ENCODE results near the gene HLA-DPB1.
"Not testable (repeated sequence)": the region's sequence is repeated elsewhere in the genome, so short reads cannot be mapped to it uniquely, and the experiment has no call there.

HLA-DPB1 gene

DNA sequence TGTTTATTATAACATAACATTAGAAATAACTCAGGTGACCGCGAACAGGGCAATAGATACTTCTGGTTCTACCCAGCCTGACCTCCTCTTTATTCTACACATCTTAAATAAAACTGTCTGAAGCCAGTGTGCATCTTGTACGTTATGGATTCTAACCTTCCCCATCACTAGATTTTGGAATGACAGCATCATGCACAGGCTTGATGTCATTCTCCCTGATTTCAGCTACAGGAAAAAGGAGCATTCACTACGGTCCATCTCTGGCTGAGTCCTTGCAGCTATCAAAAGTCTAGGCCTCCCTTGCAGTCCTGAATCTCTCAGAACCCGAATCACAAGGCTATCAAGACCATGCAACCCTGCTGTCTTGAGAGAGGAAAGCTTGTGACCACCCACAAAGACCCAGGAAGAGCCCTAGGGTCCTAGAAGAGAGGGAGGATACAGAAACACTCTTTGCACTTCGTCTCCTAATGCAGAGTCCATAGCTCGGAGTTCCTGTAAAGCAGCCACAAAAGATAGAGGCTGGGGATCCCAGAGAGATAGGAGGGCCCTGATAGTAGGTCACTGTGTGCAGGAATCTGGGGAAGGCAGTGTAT is 3.2 kb upstream of the HLA-DPB1 start:
- no peak for DNase-seq

DNA sequence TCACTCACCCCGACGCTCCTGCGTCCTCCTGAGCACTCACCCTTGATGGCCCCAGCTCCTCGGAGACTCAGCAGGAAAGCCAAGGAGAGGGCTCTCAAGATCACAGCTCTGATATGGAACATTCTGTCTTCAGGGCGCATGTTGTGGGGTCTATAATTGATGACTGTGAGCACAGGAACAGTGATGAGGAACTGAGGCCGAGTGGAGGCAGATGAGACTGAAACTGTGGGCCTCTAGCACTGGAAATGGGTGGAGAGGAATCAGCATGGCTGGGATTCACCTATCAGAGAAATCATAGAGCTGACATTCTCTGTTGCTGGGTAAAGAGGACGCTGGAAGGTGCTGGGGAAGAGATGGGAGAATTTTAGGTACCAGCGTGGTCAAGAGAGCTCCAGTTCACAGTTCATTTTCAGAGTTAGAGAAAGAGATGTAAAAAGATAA is 2.3 kb upstream of the HLA-DPB1 start, which contains the start of gene HLA-DPA1:
TSS of gene HLA-DPA1 (minus strand) at position 219 of the 441 bp plus-strand sequence.
- no peak for DNase-seq

DNA sequence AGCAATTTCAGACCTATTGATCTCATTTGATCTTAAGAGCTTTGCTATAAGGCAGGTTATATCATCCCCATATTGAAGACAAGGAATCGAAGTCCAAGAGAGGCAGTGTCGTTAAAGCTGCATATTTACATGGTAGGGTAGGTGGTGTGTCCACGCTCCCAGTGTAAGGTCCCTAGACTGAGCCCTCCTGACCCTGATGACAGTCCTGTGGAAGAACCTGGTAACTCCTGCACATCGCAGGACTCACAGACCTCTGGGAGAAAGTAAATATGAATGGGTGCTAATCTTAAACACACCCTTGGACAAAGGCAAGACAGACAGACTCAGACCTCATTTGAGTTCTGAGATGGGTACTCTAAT is 602 bp upstream of the HLA-DPB1 start:
- no peak for DNase-seq

DNA sequence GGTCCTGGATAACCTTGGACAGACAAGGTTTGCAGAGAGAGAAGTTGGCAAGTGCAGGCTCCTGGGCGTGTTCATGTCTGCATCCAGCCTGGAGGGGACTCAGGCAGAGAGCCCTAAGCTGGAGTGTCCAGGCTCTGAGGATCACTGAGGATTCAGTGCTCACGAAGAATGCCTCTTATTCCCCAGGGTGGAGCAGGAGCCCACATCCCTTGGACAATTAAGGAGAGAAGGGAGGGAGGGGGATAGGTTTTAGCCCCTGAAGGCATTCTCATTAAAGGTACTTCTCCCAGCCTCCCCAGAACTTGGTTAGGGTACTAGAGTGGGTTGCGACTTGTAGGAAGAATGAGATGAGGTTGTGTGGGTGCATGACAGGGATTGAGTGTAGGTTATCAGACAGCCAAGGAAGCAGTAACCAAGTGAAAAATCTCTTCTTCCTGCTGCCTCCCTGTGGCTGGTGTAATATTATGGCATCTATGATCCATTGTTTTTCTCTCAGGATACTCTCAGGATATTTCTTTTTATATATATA is 680 bp downstream of the HLA-DPB1 start:
- no peak for DNase-seq

DNA sequence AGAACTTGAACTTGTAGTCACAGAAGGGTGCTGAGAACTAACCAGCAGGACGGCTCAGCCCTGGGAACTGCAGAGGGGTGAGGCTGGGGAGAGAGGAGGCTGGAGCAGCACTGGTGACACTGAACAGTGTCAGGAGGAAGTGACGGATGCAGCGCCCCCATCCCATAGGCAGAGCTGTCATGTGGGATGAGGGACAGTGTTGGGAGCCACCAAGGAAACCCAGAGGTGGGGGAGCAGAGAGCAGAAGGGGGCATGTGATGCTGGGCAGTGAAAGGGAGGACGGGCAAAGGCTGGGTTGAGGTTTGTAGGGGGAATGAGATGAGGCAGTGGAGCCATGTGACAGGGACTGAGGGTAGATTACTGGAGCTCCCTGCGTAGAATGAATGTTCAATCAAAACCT is 2.1 kb downstream of the HLA-DPB1 start:
- no peak for DNase-seq

DNA sequence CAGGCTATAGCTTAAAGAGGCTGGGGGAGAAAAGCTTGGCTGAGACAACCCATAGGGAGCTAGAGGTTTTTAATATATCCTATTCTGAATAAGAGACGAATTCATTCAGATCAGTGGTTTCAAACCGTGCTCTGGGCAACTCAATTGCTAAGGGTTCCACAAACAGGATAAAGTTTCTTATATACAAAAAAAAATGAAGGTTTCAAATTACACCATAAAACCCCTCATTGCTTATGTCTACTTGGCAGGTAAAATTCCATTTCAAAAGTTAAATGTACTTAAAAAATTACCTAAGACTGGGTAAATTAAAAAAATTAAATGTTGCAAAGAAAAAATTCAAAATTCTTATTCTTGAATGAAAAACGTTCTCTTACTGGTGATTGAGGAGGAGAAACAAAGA is 2.7 kb downstream of the HLA-DPB1 start:
- no peak for DNase-seq

DNA sequence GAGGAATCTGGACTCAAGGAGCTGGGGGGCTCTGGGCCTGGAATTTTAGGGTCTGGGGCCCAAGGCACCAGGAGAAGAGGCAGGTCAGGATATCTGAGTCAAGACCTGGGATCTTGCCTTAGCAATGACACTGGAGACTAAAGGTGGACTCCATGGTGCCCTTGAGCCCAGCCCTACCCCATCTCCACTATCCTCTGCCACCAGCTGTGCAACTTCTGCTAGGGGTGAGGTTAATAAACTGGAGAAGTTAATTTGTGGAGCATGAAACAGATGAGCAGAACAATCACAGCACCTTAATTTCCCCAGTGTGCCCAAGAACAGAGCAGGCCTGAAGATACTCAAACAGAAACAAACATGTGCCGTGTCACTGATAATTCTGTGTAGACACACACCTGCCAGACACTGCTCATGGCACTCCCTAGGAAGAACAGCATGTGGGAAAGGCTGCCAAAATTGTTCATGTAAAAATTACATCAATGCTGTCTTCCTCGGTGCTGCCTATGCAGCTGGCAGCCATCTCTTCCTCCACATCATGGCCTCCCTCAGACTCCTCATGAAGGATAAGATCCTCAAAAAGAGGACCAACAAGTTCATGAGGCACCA is 3.2 kb downstream of the HLA-DPB1 start:
- no peak for DNase-seq

DNA sequence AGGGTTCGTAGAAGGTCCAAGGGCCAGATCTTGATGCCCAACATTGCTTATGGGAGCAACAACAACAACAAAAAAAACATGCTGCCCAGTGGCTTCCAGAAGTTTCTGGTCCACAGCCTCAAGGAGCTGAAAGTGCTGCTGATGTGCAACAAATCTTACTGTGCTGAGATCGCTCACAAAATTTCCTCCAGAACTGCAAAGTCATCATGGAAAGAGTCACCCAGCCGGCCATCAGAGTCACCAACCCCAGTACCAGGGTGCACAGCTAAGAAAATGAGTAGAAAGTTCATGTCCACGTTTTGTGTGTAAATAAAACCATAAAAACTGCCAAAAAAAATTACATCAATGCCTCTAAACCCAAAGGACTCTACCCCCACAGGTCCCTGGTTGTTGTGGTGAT is 3.8 kb downstream of the HLA-DPB1 start:
- no peak for DNase-seq

DNA sequence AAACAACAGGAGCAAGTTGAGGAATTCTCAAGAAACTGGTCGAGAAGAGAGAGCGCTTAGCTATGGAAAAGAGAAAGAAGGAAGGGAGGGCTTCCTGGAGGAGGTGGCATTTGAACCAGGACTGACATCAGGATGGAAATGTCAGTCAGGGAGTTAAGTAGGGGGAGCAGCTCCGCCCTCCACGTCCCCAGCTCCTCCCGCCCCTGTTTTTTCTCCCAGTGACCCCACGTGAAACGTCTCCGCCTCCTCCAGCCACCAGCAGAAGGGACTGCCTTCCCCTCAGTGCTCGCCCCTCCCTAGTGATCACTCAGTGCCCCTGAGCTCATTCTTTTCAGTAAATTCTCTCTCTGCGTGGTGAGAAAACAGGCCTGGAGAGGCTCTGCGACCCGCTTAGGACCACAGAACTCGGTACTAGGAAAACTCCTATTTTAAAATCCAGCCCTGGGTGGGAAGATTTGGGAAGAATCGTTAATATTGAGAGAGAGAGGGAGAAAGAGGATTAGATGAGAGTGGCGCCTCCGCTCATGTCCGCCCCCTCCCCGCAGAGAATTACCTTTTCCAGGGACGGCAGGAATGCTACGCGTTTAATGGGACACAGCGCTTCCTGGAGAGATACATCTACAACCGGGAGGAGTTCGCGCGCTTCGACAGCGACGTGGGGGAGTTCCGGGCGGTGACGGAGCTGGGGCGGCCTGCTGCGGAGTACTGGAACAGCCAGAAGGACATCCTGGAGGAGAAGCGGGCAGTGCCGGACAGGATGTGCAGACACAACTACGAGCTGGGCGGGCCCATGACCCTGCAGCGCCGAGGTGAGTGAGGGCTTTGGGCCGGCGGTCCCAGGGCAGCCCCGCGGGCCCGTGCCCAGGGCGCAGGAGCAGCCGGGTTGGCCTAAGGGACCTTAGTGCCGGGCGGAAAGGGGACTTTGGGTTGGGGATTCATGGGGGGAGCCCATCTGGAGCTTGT is 4.6 kb downstream of the HLA-DPB1 start:
- no peak for DNase-seq

DNA sequence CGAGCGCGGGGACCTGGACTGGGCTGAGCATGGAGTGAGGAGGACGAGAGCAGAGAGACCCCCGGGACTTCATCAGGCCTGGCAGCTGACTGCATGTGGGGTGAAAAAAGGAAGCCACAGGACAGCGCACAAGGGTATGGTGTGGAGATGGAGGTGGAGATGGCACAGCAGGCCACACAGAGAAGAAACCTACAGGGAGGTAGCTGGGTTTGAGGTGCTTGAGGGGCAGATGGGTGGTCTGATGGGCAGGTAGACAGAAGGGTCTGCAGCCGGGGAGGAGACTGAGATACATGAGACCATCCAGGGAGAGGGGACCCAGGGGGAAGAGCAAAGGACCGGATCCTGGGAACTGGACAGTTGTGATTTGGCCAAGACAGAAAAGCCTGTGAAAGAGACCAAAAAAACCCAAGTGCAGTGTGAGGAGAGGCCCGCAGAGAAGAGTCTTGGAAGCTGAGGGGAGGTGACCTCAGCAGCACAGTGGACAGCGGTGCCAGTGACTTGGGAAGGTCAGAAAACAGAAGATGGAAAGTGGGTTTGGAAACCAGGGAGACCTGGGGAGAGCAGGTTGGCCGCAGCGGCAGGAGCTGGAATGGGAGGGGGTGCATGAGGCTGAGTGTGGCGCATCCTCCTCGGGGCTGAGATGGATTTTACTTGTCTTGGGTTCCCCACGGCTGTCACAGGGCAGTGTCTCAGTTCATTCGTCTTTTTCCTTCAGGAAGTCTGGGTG is 5.5 kb downstream of the HLA-DPB1 start:
- no peak for DNase-seq

DNA sequence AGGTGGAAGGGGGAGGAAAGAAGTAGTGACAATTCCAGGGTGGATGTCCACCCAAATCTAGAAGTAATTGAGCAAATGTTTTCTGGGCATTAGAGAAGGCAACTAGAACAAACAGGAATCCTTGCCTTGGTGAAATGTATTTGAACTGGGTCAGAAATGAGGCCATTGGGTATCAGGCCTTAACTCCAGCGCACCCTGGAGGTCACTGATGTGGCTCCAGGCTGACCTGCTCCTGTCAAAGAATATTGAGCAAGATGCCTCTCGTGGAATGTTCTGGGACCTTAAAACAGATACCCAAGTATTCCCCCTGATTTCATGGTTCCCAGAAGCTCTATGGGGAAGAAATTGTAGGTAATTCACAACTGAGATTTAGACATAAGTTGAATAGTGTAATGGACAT is 6.9 kb downstream of the HLA-DPB1 start:
- peak; percentile 2 for DNase-seq

DNA sequence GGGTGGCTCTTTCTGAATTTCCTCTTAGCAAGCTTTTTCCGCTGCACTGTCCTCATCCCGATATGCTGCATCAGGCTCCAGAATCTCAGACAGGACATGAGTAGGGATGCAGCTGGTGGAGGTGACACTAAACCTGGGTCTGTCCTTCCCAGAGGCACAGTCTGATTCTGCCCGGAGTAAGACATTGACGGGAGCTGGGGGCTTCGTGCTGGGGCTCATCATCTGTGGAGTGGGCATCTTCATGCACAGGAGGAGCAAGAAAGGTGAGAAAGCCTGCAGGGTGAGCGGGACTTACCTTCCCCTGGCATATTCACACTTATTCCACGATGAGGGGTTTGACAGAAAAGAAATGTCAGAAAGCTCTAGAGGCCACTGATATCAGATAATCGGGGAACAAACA is 9.8 kb downstream of the HLA-DPB1 start:
- DNase-seq: no peak

DNA sequence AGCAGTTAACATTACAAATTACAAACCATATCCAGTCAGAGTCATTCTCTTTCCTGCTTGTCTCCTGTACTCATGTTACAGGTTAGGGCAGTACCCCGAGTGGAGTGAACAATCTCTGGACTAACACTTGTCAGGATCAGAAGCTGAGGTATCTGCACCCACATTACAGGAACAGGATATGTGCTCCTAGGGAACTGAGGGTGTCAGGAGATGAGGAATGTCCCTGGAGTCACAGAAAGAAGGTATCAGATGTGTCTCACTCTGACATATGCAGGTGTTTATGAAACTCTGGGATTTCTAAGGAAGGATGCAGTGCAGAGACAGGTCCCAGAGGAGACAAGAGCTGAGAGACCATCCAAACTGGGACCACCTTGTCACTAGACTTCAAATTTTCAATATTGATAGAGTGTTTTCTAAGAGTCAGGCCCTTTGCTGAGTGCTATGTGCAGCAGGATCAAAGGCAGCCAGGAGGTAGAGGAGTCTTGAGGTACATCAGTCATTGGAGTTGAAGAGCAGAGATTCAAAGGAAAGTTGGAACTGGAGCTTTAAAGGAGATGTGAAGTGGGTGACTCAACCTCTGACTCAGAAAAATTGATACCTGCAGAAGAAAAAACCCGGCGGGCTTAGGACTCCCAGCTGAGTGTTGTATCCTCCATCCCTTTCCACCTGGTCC is 12.6 kb downstream of the HLA-DPB1 start:
- DNase-seq: no peak

DNA sequence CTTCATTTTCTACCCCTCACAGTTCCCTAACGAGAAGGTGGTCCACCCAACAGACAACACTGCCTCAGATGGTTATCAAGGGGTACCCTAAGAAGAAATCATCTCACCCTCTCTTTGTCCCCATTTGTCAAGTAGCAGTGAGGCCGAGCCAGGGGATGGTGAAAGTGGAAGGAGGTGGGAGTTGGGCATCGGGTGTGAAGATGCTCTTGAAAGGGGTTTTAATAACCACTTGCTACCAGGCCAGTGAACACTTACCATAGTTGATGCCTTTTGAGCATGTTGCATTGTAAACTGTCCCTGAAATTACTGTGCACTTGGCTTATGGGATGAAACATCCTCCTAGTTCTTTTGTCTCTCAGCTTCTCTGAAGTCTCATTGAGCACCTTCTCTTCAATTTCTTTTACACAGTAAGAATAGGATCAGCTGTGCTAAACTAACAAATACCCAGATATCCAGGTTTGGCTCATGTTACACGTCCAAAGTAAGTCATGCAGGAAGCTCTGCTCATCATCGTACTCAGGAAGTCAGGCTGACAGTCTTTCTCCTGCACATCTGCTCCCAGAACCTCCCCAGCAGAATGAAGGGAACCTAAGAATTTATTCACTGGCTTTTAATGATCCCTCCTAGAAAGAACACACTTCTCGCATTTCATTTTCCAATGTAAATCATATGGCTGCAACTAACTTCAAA is 13.3 kb downstream of the HLA-DPB1 start:
- DNase-seq: no peak

DNA sequence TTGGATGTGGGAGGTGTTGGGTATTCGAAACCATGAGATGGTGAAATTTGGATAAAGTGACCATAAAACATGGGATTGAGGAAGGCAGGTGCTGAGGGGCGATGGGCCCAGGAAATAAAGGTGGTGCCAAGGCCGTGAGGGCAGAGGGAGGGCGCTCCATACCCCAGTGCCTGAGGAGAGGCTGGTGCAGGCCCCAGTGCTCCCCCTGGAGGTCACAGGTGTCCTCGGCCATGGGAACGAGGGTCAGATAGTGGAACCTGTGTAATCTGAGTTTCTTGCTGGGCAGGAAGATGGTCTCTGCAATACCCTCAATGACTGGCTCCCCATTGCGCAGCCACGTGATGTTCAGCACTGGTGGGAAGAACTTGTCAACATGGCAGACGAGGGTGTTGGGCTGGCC is 16.2 kb downstream of the HLA-DPB1 start:
- no peak for DNase-seq

DNA sequence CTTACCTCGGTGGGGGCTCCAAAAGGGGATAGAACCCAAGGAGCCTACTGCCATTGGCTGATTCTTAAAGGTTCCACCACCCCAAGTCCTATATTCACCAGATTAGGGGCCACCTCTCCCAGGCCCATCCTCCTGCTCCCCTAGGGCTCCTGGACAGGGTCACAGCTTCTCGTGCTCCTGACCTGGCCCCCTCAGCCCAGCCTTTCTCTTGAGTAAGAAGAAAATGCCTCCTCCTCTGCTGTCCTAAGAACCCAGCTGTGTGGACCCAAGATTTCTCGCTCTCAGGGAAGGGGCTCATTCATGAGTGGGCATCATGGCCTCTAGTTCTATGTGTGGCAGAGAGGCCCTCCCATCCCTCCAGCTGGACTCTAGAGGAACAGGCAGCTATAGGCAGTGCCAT is 16.6 kb downstream of the HLA-DPB1 start:
- no peak for DNase-seq

DNA sequence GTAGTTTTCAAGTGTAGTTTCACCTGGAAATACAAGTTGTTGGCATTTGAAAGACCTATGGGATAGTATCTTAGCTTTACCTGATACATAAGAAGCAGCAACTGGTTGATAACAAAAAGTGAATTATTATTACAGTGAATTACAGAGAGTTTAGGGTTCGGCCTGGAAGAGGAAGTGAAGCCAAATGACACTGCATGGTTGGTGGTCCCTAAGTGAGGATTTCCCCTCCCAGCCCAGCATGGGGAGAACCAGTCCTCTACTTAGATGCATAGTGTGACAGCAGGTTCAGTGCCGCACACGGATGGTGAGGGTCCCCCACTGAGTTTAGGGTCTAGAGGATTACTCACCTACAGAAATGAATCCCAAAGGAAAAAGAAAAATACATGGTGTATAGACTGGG is 18.1 kb downstream of the HLA-DPB1 start:
- no peak for DNase-seq

DNA sequence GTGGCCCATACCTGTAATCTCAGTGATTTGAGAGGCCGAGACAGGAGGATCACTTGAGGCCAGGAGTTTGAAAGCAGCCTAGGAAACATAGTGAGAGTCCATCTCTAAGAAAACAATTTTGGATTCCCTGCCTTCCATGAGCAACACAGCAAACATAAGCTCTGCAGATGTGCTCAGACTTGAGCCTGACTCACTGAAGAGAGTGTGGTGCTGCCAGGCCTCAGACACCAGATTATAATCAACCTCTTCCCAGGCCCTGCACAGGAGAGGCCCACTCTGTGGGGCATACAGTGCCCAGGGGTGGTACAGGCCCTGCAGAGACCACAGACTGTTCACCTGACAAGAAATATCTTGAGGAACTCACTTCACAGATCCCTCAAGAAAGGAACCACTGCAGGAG is 19.9 kb downstream of the HLA-DPB1 start:
- no peak for DNase-seq

DNA sequence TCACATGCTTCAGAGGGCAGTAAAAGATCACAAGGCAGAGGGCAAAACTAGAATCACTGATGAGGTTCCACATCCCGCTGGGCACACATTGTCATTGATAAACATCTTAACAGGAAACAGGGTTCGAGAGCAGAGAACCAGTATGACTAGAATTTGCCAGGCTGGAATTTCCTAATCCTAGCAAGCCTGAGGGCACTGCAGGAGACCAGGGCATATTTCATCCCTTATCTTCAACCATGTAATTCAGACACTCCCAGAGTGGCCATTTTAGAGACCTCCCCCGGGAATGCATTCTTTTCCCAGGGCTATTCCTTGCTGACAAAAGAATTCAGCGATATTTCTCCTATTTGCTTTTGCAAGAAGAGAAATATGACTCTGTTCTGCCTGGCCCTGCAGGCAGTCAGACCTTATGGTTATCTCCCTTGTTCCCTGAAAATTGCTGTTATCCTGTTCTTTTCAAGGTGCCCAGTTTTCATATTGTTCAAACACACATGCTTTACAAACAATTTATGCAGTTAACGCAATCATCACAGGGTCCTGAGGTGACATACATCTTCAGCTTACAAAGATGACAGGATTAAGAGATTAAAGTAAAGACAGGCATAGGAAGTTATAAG is 25.4 kb downstream of the HLA-DPB1 start:
- not testable (repeated sequence) for DNase-seq

DNA sequence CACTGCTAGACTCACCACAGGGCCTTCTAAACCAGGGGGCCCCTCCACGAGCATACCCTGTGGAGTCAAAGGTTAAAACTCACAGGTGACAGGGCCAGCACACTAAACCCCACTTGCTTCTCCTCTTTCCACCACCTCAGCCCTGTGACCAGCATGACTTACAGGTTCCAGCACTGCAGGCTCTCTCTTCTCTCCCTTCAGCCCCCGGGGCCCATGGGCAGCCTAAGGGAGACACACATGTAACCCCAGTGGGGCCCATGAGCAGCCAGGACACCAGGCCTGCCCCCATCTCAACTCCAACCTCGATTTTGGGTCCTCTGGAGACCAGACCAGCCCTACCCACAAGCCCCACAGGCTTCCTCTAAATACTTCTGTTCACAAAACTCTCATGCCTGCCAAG is 28.0 kb downstream of the HLA-DPB1 start:
- no peak for DNase-seq

DNA sequence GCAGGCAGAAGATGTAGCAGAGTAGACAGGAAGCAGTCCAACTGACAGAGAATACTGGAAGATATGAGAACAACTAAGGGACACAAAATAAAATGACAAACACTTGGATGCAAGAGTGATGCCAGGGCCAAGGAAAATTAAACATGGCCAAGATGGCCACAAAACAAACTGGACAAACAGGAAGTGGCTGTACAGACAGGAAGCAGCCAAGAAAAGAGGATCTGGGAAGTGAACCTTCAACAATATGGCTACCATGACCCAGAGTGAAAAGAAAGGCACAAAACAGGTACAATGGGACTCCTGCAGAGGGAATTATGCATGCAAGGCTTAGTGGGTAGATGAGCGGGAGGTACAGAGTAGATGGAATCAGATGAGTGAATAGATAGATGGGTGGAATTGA is 29.1 kb downstream of the HLA-DPB1 start:
- DNase-seq: no peak

Data from GF-D8 (cell line).